HepG2 (cell line): ENCODE data around the gene SHISA5. TPM values are rescaled to one million over a fixed set of nuclear protein-coding genes. Genes with fewer than 3 reads are reported as not detected.
A peak's percentile ranks its signal among the peaks of the same experiment; 100 is the strongest.

Experiments used
- MLLT10 ChIP-seq: sonication (generic); formaldehyde crosslinking; IDR thresholded peaks from 2 replicates; pipeline ENCODE4 v1.4.0; 2020; ENCODE audit warnings: missing genetic modification reagents
- NFAT5 ChIP-seq: sonication (generic); formaldehyde crosslinking; IDR thresholded peaks from 2 replicates; pipeline ENCODE4 v1.4.0; 2020; ENCODE audit warnings: missing genetic modification reagents
- NFKBIZ ChIP-seq: IDR thresholded peaks from 2 replicates; pipeline ENCODE4 v1.6.1; 2018; ENCODE audit warnings: missing genetic modification reagents, missing compliant biosample characterization
- ZFP36L2 ChIP-seq: sonication (generic); formaldehyde crosslinking; IDR thresholded peaks from 2 replicates; pipeline ENCODE4 v1.4.0; 2020; ENCODE audit warnings: missing genetic modification reagents
- ZFX ChIP-seq: sonication (generic); formaldehyde crosslinking; IDR thresholded peaks from 2 replicates; pipeline ENCODE4 v1.4.0; 2020; ENCODE audit warnings: mild to moderate bottlenecking, low read depth, missing genetic modification reagents, moderate library complexity
- ZHX2 ChIP-seq, 2 experiments: sonication (generic) in 1 of 2; formaldehyde crosslinking in 1 of 2; IDR thresholded peaks; 2 replicates each; pipeline versions ENCODE4 v1.6.1 to v1.9.0; 2014 to 2022; ENCODE audit warnings: antibody characterized with exemption in 1 of 2, borderline replicate concordance in 1 of 2, inconsistent platforms in 1 of 2, low read depth in 1 of 2, missing genetic modification reagents in 1 of 2
- ZNF280D ChIP-seq: sonication (generic); formaldehyde crosslinking; IDR thresholded peaks from 2 replicates; pipeline ENCODE4 v1.5.1; 2020; ENCODE audit warnings: mild to moderate bottlenecking, missing genetic modification reagents
- ZNF878 ChIP-seq: sonication (generic); formaldehyde crosslinking; IDR thresholded peaks from 2 replicates; pipeline ENCODE4 v1.8.1; 2023; ENCODE audit warnings: mild to moderate bottlenecking, missing genetic modification reagents, moderate library complexity
- polyA plus RNA-seq, 8 experiments: library from polyadenylated mRNA; depleted of rRNA in 3 of 8; stranded (reverse) in 7 of 8; unstranded in 1 of 8; fragments of >200 nt; fragmentation: Illumina TruSeq in 4 of 8; extraction: Trizol in 4 of 8; gene quantifications; 2 replicates each; pipeline versions ENCODE4 v1.2.1 to v1.2.3, GENCODE V29; 2011 to 2016; ENCODE audit warnings: low read depth in 4 of 8, missing spikeins in 1 of 8, mixed read lengths in 1 of 8; ENCODE audit not compliant: insufficient read depth in 1 of 8
- total RNA-seq, 5 experiments: library from RNA; depleted of rRNA; stranded (reverse); fragments of >200 nt; fragmentation: Illumina TruSeq; extraction: Trizol; gene quantifications; 2 replicates each; pipeline ENCODE4 v1.2.3, GENCODE V29; 2016; ENCODE audit warnings: low read depth in 1 of 5
- TF ChIP-seq, protein P1 (sequence below): sonication (generic); formaldehyde crosslinking; IDR thresholded peaks from 2 replicates; pipeline ENCODE4 v1.4.0; 2020; ENCODE audit warnings: missing genetic modification reagents

Gene SHISA5
- total and polyA plus RNA-seq, 2 of the 13 experiments (the other 11 are each of a cell fraction or from before 2014, with no cell fraction given) = 75.8 to 91.4 TPM

- TF ChIP-seq NFAT5 (CRISPR knock-in tag) = no peak
- TF ChIP-seq ZNF280D (CRISPR knock-in tag) = no peak
- TF ChIP-seq ZFX = peak; percentile 53; the same call in 1 of the 2 replicates
- TF ChIP-seq, protein P1, sequence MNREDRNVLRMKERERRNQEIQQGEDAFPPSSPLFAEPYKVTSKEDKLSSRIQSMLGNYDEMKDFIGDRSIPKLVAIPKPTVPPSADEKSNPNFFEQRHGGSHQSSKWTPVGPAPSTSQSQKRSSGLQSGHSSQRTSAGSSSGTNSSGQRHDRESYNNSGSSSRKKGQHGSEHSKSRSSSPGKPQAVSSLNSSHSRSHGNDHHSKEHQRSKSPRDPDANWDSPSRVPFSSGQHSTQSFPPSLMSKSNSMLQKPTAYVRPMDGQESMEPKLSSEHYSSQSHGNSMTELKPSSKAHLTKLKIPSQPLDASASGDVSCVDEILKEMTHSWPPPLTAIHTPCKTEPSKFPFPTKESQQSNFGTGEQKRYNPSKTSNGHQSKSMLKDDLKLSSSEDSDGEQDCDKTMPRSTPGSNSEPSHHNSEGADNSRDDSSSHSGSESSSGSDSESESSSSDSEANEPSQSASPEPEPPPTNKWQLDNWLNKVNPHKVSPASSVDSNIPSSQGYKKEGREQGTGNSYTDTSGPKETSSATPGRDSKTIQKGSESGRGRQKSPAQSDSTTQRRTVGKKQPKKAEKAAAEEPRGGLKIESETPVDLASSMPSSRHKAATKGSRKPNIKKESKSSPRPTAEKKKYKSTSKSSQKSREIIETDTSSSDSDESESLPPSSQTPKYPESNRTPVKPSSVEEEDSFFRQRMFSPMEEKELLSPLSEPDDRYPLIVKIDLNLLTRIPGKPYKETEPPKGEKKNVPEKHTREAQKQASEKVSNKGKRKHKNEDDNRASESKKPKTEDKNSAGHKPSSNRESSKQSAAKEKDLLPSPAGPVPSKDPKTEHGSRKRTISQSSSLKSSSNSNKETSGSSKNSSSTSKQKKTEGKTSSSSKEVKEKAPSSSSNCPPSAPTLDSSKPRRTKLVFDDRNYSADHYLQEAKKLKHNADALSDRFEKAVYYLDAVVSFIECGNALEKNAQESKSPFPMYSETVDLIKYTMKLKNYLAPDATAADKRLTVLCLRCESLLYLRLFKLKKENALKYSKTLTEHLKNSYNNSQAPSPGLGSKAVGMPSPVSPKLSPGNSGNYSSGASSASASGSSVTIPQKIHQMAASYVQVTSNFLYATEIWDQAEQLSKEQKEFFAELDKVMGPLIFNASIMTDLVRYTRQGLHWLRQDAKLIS (CRISPR knock-in tag) = no peak
- no peak for TF ChIP-seq NFKBIZ (CRISPR knock-in tag)
- no peak for TF ChIP-seq ZNF878
- TF ChIP-seq ZHX2 (IDR thresholded peaks at IDR 0.05; ENCODE audit: low read depth) = no peak
- no peak for TF ChIP-seq ZHX2 (CRISPR knock-in tag; IDR thresholded peaks at IDR 0.05; ENCODE audit: borderline replicate concordance)
- TF ChIP-seq MLLT10 = no peak
- no peak for TF ChIP-seq ZFP36L2 (CRISPR knock-in tag)
Measured at GRCh38 chr3:48507256-48508061, 3.5 kb upstream of the SHISA5 start (continued).
